Stimulated activated CD8-positive, alpha-beta memory T cell treated with anti-CD3 and anti-CD28 coated beads, Interleukin-7, amount 100 ng/mL, for 24 hours (primary cell): Measurements from ENCODE around the gene ANXA6.
A peak's percentile ranks its signal among the peaks of the same experiment; 100 is the strongest.
"Not testable (repeated sequence)": the region's sequence is repeated elsewhere in the genome, so short reads cannot be mapped to it uniquely, and the experiment has no call there.

ENCODE experiments used
- DNase-seq: peaks from one replicate; pipeline ENCODE4 v3.0.0-alpha.2; 2020; ENCODE audit warnings: low read depth

The ANXA6 gene

GRCh38 chr5:151157426-151158286 is at the start of gene ANXA6:
ANXA6 (minus strand) TSS chr5:151157779; CDS start chr5:151147901, 9,878 bp downstream.
- peak; percentile 37 for DNase-seq

DNA sequence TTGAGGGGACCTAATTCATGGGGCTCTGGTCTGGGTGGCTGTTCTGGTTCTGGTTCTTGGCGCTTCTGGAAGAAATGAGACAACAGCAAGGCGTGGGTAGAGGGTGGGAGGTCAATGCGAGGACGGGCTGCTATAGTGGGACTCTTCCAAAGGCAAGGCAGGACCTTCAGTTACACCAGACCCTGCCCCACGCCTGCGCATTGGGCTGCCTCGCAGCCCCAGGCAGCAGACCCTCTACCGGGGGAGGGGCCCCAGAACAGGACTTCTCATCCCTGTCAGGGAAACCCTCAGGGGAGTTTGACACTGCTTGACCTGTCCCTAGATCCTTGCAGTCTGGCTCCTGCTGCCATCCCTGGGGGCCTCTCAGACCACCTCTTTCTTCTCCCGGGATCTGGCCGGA is 47.8 kb upstream of the ANXA6 start:
- no peak for DNase-seq

DNA sequence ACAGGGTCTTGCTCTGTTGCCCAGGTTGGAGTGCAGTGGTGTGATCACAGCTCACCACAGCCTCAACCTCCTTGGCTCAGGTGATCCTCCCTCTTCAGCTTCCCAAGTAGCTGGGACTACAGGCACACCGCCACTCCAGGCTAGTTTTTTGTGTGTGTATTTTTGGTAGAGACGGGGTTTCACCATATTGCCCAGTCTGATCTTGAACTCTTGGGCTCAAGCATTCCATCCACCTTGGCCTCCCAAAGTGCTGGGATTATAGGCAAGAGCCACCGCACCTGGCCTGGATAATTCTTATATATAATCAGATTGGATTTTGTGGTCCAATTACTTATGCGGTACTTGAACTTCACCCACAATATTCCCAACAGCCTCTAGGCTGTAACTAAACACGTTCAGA is 46.5 kb upstream of the ANXA6 start:
- no peak for DNase-seq

GRCh38 chr5:151202381-151203139 is 45.0 kb upstream of the ANXA6 start:
- no peak for DNase-seq

DNA sequence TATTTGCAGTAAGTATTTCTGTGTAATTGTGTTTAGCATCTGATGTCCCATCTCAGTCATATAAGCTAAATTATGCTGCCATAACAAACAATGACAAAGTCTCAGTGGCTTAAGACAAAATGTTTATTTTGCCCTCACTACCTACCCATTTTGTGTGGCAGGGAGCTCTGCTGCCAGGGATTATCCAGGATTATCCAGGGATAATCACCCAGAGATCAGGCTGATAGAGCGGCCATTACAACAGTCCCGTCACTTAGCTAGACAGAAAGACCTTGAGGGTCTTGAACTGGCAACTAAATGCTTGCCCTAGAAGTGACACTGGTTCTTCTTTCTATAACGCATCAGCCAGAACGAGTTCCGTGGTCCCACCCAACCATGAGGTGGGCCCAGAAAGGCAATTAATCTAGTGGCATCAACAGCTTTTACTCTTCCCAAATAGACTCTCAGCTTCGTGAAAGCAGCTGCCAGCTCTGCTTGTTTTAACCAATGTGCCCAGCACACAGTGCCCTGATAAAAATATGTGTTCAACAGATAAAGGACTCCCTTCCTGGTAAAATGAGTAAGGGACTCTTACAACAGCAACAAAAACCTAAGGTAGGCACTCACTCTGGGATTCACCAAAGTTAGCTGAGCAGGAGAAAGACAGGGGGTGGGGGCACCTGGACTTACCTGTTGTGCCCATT is 43.5 kb upstream of the ANXA6 start:
- DNase-seq = no peak

GRCh38 chr5:151199581-151200185 is 42.1 kb upstream of the ANXA6 start:
- DNase-seq = no peak

DNA sequence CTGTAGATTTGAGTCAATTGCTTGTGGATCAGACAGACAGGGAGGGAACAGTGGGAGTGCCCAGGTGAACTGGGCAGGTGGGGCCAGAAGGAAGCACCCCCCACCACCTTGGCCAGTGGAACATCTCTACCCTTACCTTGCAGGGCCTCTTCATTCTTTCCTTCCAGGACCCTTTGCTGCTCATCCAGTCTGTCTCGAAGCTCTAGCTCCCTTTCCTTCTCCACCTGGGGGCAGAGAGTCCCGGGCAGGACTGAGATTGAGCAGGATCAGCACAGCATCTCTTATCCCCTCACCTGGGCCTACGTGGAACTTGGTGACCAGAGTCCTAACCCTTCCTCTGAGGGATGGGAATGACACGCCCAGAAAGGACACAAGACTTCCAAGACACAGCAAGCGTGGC is 41.3 kb upstream of the ANXA6 start:
- DNase-seq = no peak

GRCh38 chr5:151197291-151197600 is 39.7 kb upstream of the ANXA6 start:
- DNase-seq = not testable (repeated sequence)

GRCh38 chr5:151196556-151197290 is 39.1 kb upstream of the ANXA6 start:
- DNase-seq = no peak

- no peak for DNase-seq
Measured at GRCh38 chr5:151195622-151196021, 38.0 kb upstream of the ANXA6 start.

DNA sequence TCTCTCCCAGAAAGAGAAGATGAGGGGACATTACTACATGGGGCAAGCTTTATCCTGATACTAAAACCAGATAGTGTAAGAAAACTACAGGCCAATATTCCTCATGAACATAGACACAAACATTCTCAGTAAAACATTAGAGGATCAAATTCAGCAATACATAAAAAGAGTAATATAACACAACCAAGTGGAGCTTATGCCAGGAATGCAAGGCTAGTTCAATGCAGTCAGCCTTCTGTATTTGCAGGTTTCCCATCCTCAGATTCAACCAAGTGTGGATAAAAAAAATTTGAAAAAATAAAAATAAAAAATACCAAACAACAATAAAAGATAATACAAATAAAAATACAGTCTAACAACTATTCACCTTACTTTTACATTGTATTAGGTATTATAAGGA is 35.0 kb upstream of the ANXA6 start:
- DNase-seq = no peak

DNA sequence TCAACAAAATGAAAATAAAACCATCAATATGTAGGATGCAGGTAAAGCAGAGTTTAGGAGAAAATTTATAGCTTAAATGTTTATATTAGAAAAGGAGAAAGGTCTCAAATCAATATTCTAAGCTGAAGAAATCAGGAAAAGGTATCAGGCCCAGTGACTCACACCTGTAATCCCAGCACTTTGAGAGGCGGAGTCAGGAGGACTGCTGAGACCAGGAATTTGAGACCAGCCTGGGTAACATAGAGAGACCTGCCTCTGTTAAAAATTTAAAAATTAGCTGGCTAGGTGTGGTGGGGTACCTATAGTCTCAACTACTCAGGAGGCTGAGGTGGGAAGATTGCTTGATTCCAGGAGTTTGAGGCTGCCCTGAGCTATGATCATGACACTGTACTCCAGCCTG is 34.1 kb upstream of the ANXA6 start:
- DNase-seq = no peak

DNA sequence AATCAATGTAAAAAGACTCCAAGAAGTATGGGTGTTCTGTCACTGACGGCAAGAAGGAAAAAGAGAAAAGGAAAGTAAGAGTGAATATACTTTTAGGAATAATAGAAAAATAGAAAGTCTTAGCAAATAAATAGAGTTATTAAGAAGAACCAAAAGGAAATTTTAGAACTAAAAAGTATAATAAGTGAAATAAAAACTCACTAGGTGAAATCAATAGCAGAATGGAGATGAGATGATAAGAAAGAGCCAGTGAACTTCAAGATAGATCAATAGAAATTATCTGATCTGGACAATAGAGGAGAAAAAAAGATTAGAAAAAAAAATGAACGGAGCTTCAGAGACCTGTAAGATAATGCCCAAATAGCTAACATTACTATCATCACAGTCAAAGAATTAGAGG is 31.6 kb upstream of the ANXA6 start:
- DNase-seq = no peak

- no peak for DNase-seq
Measured at GRCh38 chr5:151186538-151186937, 29.0 kb upstream of the ANXA6 start.

DNA sequence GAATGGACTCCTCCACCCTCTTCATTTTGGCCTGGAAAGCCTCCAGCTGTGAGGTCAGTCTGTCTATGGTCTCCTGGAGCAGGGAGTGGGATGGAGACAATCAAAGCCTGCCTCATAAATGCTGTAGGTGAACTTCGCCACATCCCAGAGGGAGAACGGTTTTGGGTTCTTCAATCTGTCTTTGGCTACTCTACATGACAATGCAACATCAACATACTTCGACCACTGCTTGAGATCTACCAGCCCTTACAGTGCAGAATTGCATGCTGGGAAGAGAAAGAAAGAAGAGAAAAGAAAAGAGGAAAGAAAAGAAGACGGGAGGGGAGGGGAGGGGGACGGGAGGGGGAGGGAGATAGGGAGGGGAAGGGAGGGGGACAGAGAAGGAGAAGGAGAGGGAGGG is 28.5 kb upstream of the ANXA6 start:
- DNase-seq = no peak

GRCh38 chr5:151184316-151185042 is 26.9 kb upstream of the ANXA6 start:
- no peak for DNase-seq

DNA sequence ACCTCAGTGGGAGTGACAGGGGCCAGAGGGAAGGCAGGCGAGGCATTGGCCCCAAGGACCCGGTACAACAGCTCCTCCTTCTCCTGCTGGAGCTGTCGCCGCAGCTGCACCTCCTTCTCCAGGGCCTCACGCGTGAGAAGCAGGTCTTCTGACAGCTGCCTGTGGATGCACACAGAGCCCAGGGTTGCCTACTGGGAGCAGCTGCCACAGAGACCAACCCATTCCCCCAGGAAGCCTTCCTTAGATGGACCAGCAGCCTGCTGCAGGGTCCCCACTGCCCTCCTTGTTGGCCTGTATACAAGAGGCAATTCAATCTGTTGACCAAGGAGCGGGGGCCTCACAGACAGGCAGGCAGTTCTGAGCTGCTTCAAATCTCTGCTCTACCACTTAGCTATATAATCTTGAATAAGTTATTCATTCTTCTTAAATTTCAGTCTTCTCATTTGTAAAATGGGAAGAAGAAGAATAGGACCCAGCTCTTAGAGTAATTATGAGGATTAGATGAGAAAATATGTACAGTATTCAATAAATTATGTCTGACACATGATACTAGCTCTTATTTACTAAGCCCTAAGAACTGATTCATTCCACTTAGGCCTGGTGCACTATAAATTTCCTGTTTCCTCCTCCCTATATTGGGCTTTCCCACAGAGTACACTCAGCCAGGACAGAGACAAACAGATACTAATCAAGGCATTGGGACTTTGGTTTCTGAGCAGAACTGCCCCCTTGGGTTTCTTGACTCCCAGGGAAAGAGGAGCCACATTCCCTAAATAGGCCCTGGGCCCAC is 26.1 kb upstream of the ANXA6 start:
- no peak for DNase-seq

DNA sequence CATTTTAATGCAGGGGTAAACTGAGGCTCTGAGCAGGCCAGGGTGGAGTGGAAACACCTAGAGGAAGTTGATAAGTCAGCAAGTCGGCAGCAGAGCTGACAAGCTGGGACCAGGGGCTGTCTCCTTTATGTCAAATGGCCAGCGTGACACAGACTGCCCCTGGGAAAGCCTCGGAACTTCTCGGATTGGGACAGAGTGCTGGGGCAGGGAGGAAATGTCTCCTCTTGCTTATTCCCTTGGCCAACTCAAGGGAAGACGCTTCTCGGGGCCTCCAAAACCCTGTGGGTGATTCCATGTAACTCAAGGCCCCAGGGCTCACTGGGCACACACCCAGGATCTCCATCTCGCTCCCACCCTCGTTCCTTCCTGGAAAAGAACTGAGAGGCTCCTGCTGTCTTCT is 25.4 kb upstream of the ANXA6 start:
- DNase-seq = no peak

DNA sequence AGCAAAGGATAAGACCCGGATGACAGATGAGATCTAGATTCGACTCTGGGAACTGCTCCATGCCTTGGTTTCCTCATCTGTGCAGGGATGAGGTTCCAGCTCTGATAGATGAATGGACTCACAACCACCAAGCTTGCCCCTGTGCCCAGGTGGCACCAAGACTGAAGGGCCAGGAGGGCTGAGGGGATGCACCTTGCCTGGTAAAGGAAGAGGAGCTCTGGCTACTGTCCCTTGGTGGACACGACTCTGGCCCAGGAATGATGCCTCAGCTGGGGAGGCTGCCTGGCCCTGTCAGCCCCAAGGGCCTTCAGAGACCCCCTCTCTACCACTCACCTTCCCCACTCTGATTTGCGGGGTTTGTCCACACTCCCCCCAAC is 24.9 kb upstream of the ANXA6 start:
- DNase-seq = no peak

DNA sequence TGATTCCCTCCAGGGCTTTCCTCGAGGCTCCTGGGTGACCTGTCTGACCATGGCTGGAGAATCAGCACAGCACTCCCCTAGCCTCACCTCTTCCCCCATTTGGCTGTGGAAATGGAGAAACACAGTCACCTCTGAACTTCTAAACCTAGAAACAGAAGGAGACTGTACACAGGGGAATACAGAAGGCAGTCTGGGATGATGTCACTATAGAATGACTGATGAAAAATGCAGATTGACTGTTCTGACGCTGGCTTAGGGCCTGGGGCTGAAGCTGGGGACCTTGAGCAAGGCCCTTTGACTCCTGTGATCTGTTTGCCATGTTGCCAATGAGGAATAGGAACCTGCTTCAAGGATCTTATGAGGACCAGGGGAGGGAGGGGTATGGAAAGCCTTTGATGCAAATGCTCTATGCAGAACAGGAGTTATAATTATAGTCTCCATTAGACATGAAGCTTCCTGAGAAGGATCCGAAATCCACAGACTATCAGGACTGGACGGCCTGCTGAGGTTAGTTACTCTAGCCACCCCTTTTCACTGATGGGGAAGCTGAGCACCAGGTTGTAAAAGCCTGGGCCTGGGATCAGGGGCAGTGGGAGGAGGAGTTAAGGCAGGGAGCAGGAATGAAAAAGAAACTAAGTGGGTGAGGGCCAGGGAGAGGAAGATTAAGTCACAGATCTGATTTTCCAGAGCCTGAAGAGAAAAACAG is 24.4 kb upstream of the ANXA6 start:
- DNase-seq = no peak
